HepG2 (cell line): ENCODE data around the gene VPS13D. TPM values are rescaled to one million over a fixed set of nuclear protein-coding genes. Genes with fewer than 3 reads are reported as not detected.

Experiments
- ATAC-seq: fragments of 200-7000 bp; cut with Tn5 transposase; 3 replicates; pipeline ENCODE4 v1.9.1; 2020; ENCODE audit warnings: mild to moderate bottlenecking, moderate library complexity
- BruUV-seq: library from RNA; stranded (reverse); fragments of 400-500 nt; replicated peaks from 2 replicates; lab custom pipeline; 2021; lab: Mats Ljungman, UMichigan
- CTCF ChIA-PET: fragments of 300-600 bp; formaldehyde crosslinking; extraction: SDS; loops from one replicate; lab custom pipeline; 2021; ENCODE audit warnings: low total read pairs, inconsistent platforms, low intra/inter-chr PET ratio; lab: Yijun Ruan, JAX
- POLR2A ChIA-PET: fragments of 350-600 bp; sonication (Branson Sonifier 250); formaldehyde crosslinking; loops from one replicate; lab custom pipeline; 2020; ENCODE audit warnings: antibody characterized with exemption, inconsistent platforms; lab: Yijun Ruan, JAX
- DNase-seq: peaks from one replicate; pipeline ENCODE4 v3.0.0-alpha.2; 2015; ENCODE audit warnings: low spot score
- FAIRE-seq: peaks from 3 replicates; lab custom pipeline; 2011; peaks lifted over from hg19 to GRCh38; lab: Jason Lieb, UNC
- H2AFZ ChIP-seq: one replicate; pipeline ENCODE4 v1.6.1; 2011; ENCODE audit warnings: low read length, inconsistent platforms
- H3K27ac ChIP-seq: fragments of 300-600 bp; 3 replicates; pipeline ENCODE4 v1.8.0; 2011; ENCODE audit warnings: mixed run types, mild to moderate bottlenecking, mixed read lengths, low read length, inconsistent platforms; ENCODE audit not compliant: insufficient read depth; ENCODE audit errors: extremely low read length
- H3K27me3 ChIP-seq, 2 experiments: fragments of 200-600 bp in 1 of 2; 2 replicates in 1 of 2; 3 replicates in 1 of 2; pipeline versions ENCODE4 v1.6.0 to v1.8.0; 2011; ENCODE audit warnings: low read length in 2 of 2, mild to moderate bottlenecking in 2 of 2, moderate library complexity in 2 of 2, inconsistent platforms in 1 of 2; ENCODE audit not compliant: insufficient read depth in 2 of 2, control insufficient read depth in 1 of 2
- H3K36me3 ChIP-seq, 2 experiments: fragments of 200-600 bp in 1 of 2; replicated peaks in 1 of 2; 2 replicates in 1 of 2; 3 replicates in 1 of 2; pipeline versions ENCODE4 v1.5.1 to v1.8.0; 2011; ENCODE audit warnings: low read length in 2 of 2, inconsistent platforms in 1 of 2; ENCODE audit not compliant: insufficient read depth in 2 of 2, control insufficient read depth in 1 of 2
- H3K4me1 ChIP-seq: 2 replicates; pipeline ENCODE4 v1.5.1; 2012; ENCODE audit warnings: low read length, inconsistent platforms; ENCODE audit not compliant: insufficient read depth
- H3K4me2 ChIP-seq: 2 replicates; pipeline ENCODE4 v1.6.0; 2011; ENCODE audit warnings: low read depth, low read length, inconsistent platforms
- H3K4me3 ChIP-seq, 3 experiments: fragments of 200-600 bp in 1 of 3; sonication (generic), shearing (Covaris generic) in 1 of 3; replicated peaks in 1 of 3; 2 replicates each; pipeline ENCODE4 v1.5.1; 2011 to 2016; ENCODE audit warnings: low read length in 3 of 3, inconsistent platforms in 2 of 3, low read depth in 2 of 3, mild to moderate bottlenecking in 2 of 3, control low read depth in 1 of 3, mixed read lengths in 1 of 3; ENCODE audit not compliant: insufficient read depth in 1 of 3
- H3K79me2 ChIP-seq: one replicate; pipeline ENCODE4 v1.6.1; 2011; ENCODE audit warnings: low read length, inconsistent platforms; ENCODE audit not compliant: insufficient read depth
- H3K9ac ChIP-seq: 2 replicates; pipeline ENCODE4 v1.6.0; 2011; ENCODE audit warnings: mild to moderate bottlenecking, low read depth, low read length, inconsistent platforms; ENCODE audit not compliant: insufficient read depth
- H3K9me3 ChIP-seq: 2 replicates; pipeline ENCODE4 v1.5.1; 2012; ENCODE audit warnings: mild to moderate bottlenecking, low read length
- H4K20me1 ChIP-seq: 2 replicates; pipeline ENCODE4 v1.6.0; 2011; ENCODE audit warnings: inconsistent platforms, mild to moderate bottlenecking, low read length, moderate library complexity; ENCODE audit not compliant: insufficient read depth
- BRF2 ChIP-seq: sonication (generic); formaldehyde crosslinking; IDR thresholded peaks from 2 replicates; pipeline ENCODE4 v1.8.1; 2022; ENCODE audit warnings: mild to moderate bottlenecking, missing genetic modification reagents
- GLMP ChIP-seq: sonication (generic); formaldehyde crosslinking; IDR thresholded peaks from 2 replicates; pipeline ENCODE4 v1.9.0; 2021; ENCODE audit warnings: missing genetic modification reagents, mild to moderate bottlenecking, borderline replicate concordance
- HOMEZ ChIP-seq: IDR thresholded peaks from 2 replicates; pipeline ENCODE4 v1.6.1; 2016; ENCODE audit warnings: low read depth
- JARID2 ChIP-seq: sonication (generic); formaldehyde crosslinking; IDR thresholded peaks from 2 replicates; pipeline ENCODE4 v1.8.1; 2023; ENCODE audit warnings: missing genetic modification reagents, inconsistent platforms; ENCODE audit not compliant: insufficient replicate concordance
- PHF21A ChIP-seq: sonication (generic); formaldehyde crosslinking; IDR thresholded peaks from 2 replicates; pipeline ENCODE4 v1.5.0; 2020; ENCODE audit warnings: mild to moderate bottlenecking, missing genetic modification reagents
- ZNF225 ChIP-seq: sonication (generic); formaldehyde crosslinking; IDR thresholded peaks from 2 replicates; pipeline ENCODE4 v1.4.0; 2020; ENCODE audit warnings: mild to moderate bottlenecking, missing genetic modification reagents
- ZNF317 ChIP-seq: sonication (generic); formaldehyde crosslinking; IDR thresholded peaks from 2 replicates; pipeline ENCODE4 v1.5.0; 2020; ENCODE audit warnings: mild to moderate bottlenecking, missing genetic modification reagents
- ZNF343 ChIP-seq: sonication (generic); formaldehyde crosslinking; IDR thresholded peaks from 2 replicates; pipeline ENCODE4 v1.4.0; 2020; ENCODE audit warnings: mild to moderate bottlenecking, missing genetic modification reagents
- ZNF350 ChIP-seq: sonication (generic); formaldehyde crosslinking; IDR thresholded peaks from 2 replicates; pipeline ENCODE4 v1.4.0; 2020; ENCODE audit warnings: mild to moderate bottlenecking, low read depth, missing genetic modification reagents, borderline replicate concordance
- ZNF672 ChIP-seq: sonication (generic); formaldehyde crosslinking; IDR thresholded peaks from 2 replicates; pipeline ENCODE4 v1.8.1; 2022; ENCODE audit warnings: missing genetic modification reagents
- ZNF720 ChIP-seq: sonication (generic); formaldehyde crosslinking; IDR thresholded peaks from 2 replicates; pipeline ENCODE4 v1.4.0; 2020; ENCODE audit warnings: missing genetic modification reagents
- WGBS: methylation state at CpG from one replicate; pipeline ENCODE4 v1.1.6; 2017; ENCODE audit warnings: low lambda C conversion rate; 5-methylcytosine and 5-hydroxymethylcytosine counted together
- in situ Hi-C: cut with HindIII; loops from 2 replicates; pipeline ENCODE4 v1.10.0; 2017; ENCODE audit warnings: low pct_unique_long_range_greater_than_20kb; ENCODE audit not compliant: extremely low pct_ligation_motif_present
- intact Hi-C: fragments of 100-400 bp; cut with micrococcal nuclease; formaldehyde crosslinking; loops from one replicate; pipeline ENCODE4 v1.10.0; 2022; ENCODE audit not compliant: unreplicated experiment
- polyA plus RNA-seq, 8 experiments: library from polyadenylated mRNA; depleted of rRNA in 3 of 8; stranded (reverse) in 7 of 8; unstranded in 1 of 8; fragments of >200 nt; fragmentation: Illumina TruSeq in 4 of 8; extraction: Trizol in 4 of 8; gene quantifications; 2 replicates each; pipeline versions ENCODE4 v1.2.1 to v1.2.3, GENCODE V29; 2011 to 2016; ENCODE audit warnings: low read depth in 4 of 8, missing spikeins in 1 of 8, mixed read lengths in 1 of 8; ENCODE audit not compliant: insufficient read depth in 1 of 8
- total RNA-seq, 5 experiments: library from RNA; depleted of rRNA; stranded (reverse); fragments of >200 nt; fragmentation: Illumina TruSeq; extraction: Trizol; gene quantifications; 2 replicates each; pipeline ENCODE4 v1.2.3, GENCODE V29; 2016; ENCODE audit warnings: low read depth in 1 of 5

The VPS13D gene
- total and polyA plus RNA-seq, 2 of the 13 experiments (the other 11 are each of a cell fraction or from before 2014, with no cell fraction given): 8.6 to 13.9 TPM

- Histone ChIP-seq H3K79me2 (no peaks in the 10 kb centered on the region), H3K27me3 (no peaks in the 10 kb centered on the region), H3K27ac (no peak overlapping the region)
- POLR2A ChIA-PET: no interaction called here
- in situ Hi-C loops: no loop called here
- TF ChIP-seq ZNF317 (CRISPR knock-in tag): no peak
- TF ChIP-seq ZNF350 (CRISPR knock-in tag): no peak
- TF ChIP-seq ZNF672 (CRISPR knock-in tag): no peak
- TF ChIP-seq ZNF720: no peak
- TF ChIP-seq BRF2 (CRISPR knock-in tag): no peak
- TF ChIP-seq PHF21A (CRISPR knock-in tag): no peak
- TF ChIP-seq GLMP (CRISPR knock-in tag): no peak
- TF ChIP-seq HOMEZ (CRISPR knock-in tag): no peak
- no peak for TF ChIP-seq ZNF225
- TF ChIP-seq JARID2 (CRISPR knock-in tag): no peak
- no peak for TF ChIP-seq ZNF343 (CRISPR knock-in tag)
- TF ChIP-seq, all 625 proteins: peak for 0
- WGBS: 94% methylated on average over 13 of the region's 13 CpGs
- FAIRE-seq: no peak
- peaks cover 0 to 7% of the 10 kb centered on the region in 2 experiments; a peak in 3 of 5 replicates for H3K36me3 ChIP-seq
- peaks cover 20% of the 10 kb centered on the region for H3K4me1 ChIP-seq
- BruUV-seq: no TSS peak
- no peak overlapping the region for H3K9ac ChIP-seq
- H3K4me2 ChIP-seq: no peak overlapping the region
- H4K20me1 ChIP-seq: no peaks in the 10 kb centered on the region
- no peaks in the 10 kb centered on the region for H3K9me3 ChIP-seq
- no peak overlapping the region for H2AFZ ChIP-seq
- intact Hi-C loops: no loop called here
- no peak overlapping the region for H3K4me3 ChIP-seq
- DNase-seq: no peak
- no peak for ATAC-seq
- CTCF ChIA-PET: no interaction called here
Measured at GRCh38 chr1:12499539-12500240, 269.9 kb downstream of the VPS13D start.
